Neural cell (in vitro differentiated cells): ENCODE results near the gene BAG1.

Source experiments
- CTCF ChIP-seq: fragments of 450-650 bp; IDR thresholded peaks from 2 replicates; pipeline ENCODE4 v1.5.1; 2014; ENCODE audit warnings: antibody characterized with exemption, mild to moderate bottlenecking, moderate library complexity; ENCODE audit not compliant: poor library complexity, severe bottlenecking
- EP300 ChIP-seq: fragments of 450-650 bp; conservative IDR thresholded peaks from 2 replicates; pipeline ENCODE4 v1.6.1; 2014; ENCODE audit warnings: antibody characterized with exemption, mild to moderate bottlenecking, moderate library complexity; ENCODE audit not compliant: poor library complexity, severe bottlenecking
- EZH2 ChIP-seq: fragments of 200-600, 300-800 bp; shearing (Covaris generic), sonication (generic); IDR thresholded peaks from 2 replicates; pipeline ENCODE4 v1.6.1; 2014; ENCODE audit warnings: antibody characterized with exemption, low read length, borderline replicate concordance, mild to moderate bottlenecking; ENCODE audit not compliant: insufficient read depth, poor library complexity, severe bottlenecking
- POLR2AphosphoS5 ChIP-seq: IDR thresholded peaks from 2 replicates; pipeline ENCODE4 v1.6.1; 2012
- RAD21 ChIP-seq: fragments of 450-650 bp; conservative IDR thresholded peaks from 2 replicates; pipeline ENCODE4 v1.6.1; 2014; ENCODE audit warnings: antibody characterized with exemption, mild to moderate bottlenecking, moderate library complexity
- REST ChIP-seq: IDR thresholded peaks from 2 replicates; pipeline ENCODE4 v1.6.1; 2012; ENCODE audit warnings: borderline replicate concordance

- no peak for TF ChIP-seq CTCF
- TF ChIP-seq POLR2AphosphoS5 = no peak
- TF ChIP-seq EP300 = no peak
- TF ChIP-seq RAD21 = no peak
- no peak for TF ChIP-seq EZH2
- TF ChIP-seq REST = no peak
Observed at GRCh38 chr9:33310748-33311147, 46.2 kb upstream of the BAG1 start.
